Esophagus muscularis mucosa (tissue), 4 donors: ENCODE data around the gene MB21D2.

ENCODE experiments used
- EP300 ChIP-seq: sonication (generic); formaldehyde crosslinking; IDR thresholded peaks from one replicate; pipeline ENCODE4 v1.6.1; 2017; ENCODE audit warnings: antibody characterized with exemption
- POLR2A ChIP-seq: fragments of 450-650 bp; IDR thresholded peaks from one replicate; pipeline ENCODE4 v1.6.1; 2017; ENCODE audit warnings: antibody characterized with exemption, moderate library complexity, mild to moderate bottlenecking, low read depth
- TF ChIP-seq, protein P1 (sequence below), 3 experiments: fragments of 200-600 bp in 2 of 3; fragments of 450-650 bp in 1 of 3; sonication (generic) in 2 of 3; IDR thresholded peaks; one replicate each; pipeline ENCODE4 v1.5.1; 2017 to 2019; ENCODE audit warnings: antibody characterized with exemption in 3 of 3, mild to moderate bottlenecking in 2 of 3, moderate library complexity in 1 of 3

DNA sequence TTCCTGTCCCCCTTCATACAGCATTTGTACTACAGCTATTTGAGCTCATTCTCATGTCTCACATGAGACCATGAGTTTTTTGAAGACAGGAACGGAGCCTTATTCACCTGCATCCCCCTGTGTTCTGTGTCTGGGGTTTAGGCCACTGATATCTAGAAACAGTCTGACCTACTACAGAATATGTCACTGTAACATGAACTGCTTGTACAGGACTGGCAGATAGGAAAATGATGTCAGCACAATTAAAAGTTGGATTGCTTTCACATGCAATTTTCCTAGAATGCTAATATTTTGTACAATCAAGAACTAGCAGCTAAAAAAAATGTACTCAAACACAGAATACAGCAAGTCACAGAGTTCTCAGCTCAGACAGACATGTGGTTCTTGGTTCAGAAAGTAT is 99.5 kb downstream of the MB21D2 start:
- TF ChIP-seq, protein P1, sequence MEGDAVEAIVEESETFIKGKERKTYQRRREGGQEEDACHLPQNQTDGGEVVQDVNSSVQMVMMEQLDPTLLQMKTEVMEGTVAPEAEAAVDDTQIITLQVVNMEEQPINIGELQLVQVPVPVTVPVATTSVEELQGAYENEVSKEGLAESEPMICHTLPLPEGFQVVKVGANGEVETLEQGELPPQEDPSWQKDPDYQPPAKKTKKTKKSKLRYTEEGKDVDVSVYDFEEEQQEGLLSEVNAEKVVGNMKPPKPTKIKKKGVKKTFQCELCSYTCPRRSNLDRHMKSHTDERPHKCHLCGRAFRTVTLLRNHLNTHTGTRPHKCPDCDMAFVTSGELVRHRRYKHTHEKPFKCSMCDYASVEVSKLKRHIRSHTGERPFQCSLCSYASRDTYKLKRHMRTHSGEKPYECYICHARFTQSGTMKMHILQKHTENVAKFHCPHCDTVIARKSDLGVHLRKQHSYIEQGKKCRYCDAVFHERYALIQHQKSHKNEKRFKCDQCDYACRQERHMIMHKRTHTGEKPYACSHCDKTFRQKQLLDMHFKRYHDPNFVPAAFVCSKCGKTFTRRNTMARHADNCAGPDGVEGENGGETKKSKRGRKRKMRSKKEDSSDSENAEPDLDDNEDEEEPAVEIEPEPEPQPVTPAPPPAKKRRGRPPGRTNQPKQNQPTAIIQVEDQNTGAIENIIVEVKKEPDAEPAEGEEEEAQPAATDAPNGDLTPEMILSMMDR (IDR thresholded peaks at IDR 0.05), result no peak
- no peak for TF ChIP-seq EP300
- TF ChIP-seq POLR2A, result no peak
